B cell (primary cell): ENCODE data around the gene GLRA3. TPM values are rescaled to one million over a fixed set of nuclear protein-coding genes. Genes with fewer than 3 reads are reported as not detected.

Source experiments
- ATAC-seq: fragments of 200-7000 bp; cut with Tn5 transposase; one replicate; pipeline ENCODE4 v1.10.0; 2021; ENCODE audit warnings: low read depth, mild to moderate bottlenecking, moderate number of reproducible peaks, moderate library complexity
- CTCF ChIA-PET: fragments of 350-600 bp; sonication (Branson Sonifier 250); formaldehyde crosslinking; loops from one replicate; lab custom pipeline; 2021; ENCODE audit warnings: antibody characterized with exemption, inconsistent platforms; lab: Charles Lee
- POLR2A ChIA-PET: fragments of 350-600 bp; sonication (Branson Sonifier 250); formaldehyde crosslinking; loops from one replicate; lab custom pipeline; 2021; ENCODE audit warnings: antibody characterized with exemption; lab: Charles Lee
- DNase-seq: peaks from one replicate; pipeline ENCODE4 v3.0.0; 2013
- H2AFZ ChIP-seq: 2 replicates; pipeline ENCODE4 v1.6.1; 2012; ENCODE audit warnings: mild to moderate bottlenecking, low read depth, low read length; ENCODE audit not compliant: insufficient read depth, poor library complexity, severe bottlenecking
- H3K27ac ChIP-seq, 2 donors: 1 replicate in 1 of 2; 2 replicates in 1 of 2; pipeline ENCODE4 v1.5.1; 2012 to 2013; ENCODE audit warnings: low read length in 2 of 2, mild to moderate bottlenecking in 2 of 2, moderate library complexity in 1 of 2
- H3K27me3 ChIP-seq, 4 experiments: fragments of 200-600 bp in 1 of 4; sonication (generic) in 1 of 4; replicated peaks in 1 of 4; 1 replicate in 2 of 4; 2 replicates in 2 of 4; pipeline versions ENCODE4 v1.6.1 to v1.7.0; 2013 to 2016; ENCODE audit warnings: low read length in 3 of 4, mild to moderate bottlenecking in 2 of 4, mixed read lengths in 1 of 4, moderate library complexity in 1 of 4; ENCODE audit not compliant: insufficient read depth in 4 of 4, control insufficient read depth in 3 of 4; ENCODE audit errors: control extremely low read depth in 1 of 4
- H3K36me3 ChIP-seq, 2 experiments: replicated peaks in 1 of 2; 1 replicate in 1 of 2; 2 replicates in 1 of 2; pipeline versions ENCODE4 v1.6.1 to v1.7.1; 2013; ENCODE audit warnings: low read length in 1 of 2; ENCODE audit not compliant: insufficient read depth in 2 of 2, control insufficient read depth in 1 of 2; ENCODE audit errors: control extremely low read depth in 1 of 2, extremely low read depth in 1 of 2
- H3K4me1 ChIP-seq, 2 donors: fragments of 200-600 bp in 1 of 2; sonication (generic) in 1 of 2; 1 replicate in 1 of 2; 2 replicates in 1 of 2; pipeline versions ENCODE4 v1.5.1 to v1.6.1; 2013 to 2017; ENCODE audit warnings: low read length in 2 of 2; ENCODE audit not compliant: control insufficient read depth in 2 of 2, insufficient read depth in 2 of 2
- H3K4me2 ChIP-seq: replicated peaks from 2 replicates; pipeline ENCODE3; 2012; ENCODE audit warnings: mild to moderate bottlenecking, low read depth, low read length; ENCODE audit not compliant: poor library complexity, severe bottlenecking
- H3K4me3 ChIP-seq, 5 experiments: fragments of 200-600 bp in 1 of 5; sonication (generic) in 1 of 5; 1 replicate in 3 of 5; 2 replicates in 2 of 5; pipeline versions ENCODE4 v1.5.1 to v1.7.0; 2011 to 2016; ENCODE audit warnings: low read length in 4 of 5, mild to moderate bottlenecking in 4 of 5, low read depth in 2 of 5, control low read depth in 1 of 5, moderate library complexity in 1 of 5; ENCODE audit not compliant: insufficient read depth in 1 of 5; ENCODE audit errors: control extremely low read depth in 1 of 5, extremely low read depth in 1 of 5
- H3K79me2 ChIP-seq: fragments of 200-600 bp; sonication (generic); one replicate; pipeline ENCODE4 v1.6.0; 2016; ENCODE audit warnings: low read length; ENCODE audit not compliant: control insufficient read depth, insufficient read depth
- H3K9ac ChIP-seq: fragments of 200-600 bp; sonication (generic); 2 replicates; pipeline ENCODE4 v1.6.1; 2017; ENCODE audit warnings: mild to moderate bottlenecking, low read length, moderate library complexity
- H3K9me3 ChIP-seq, 3 donors: one replicate each; pipeline versions ENCODE4 v1.6.1 to v1.7.1; 2013; ENCODE audit warnings: low read length in 2 of 3; ENCODE audit not compliant: control insufficient read depth in 2 of 3, insufficient read depth in 1 of 3; ENCODE audit errors: control extremely low read depth in 1 of 3
- H4K20me1 ChIP-seq: 2 replicates; pipeline ENCODE4 v1.6.0; 2012; ENCODE audit warnings: mild to moderate bottlenecking, low read length; ENCODE audit not compliant: insufficient read depth, control insufficient read depth, poor library complexity, severe bottlenecking
- H3K27ac Mint-ChIP-seq: one replicate; pipeline ENCODE4 v1.8.0; 2021; ENCODE audit warnings: mixed read lengths
- H3K27me3 Mint-ChIP-seq: one replicate; pipeline ENCODE4 v1.8.0; 2021; ENCODE audit warnings: mixed read lengths
- H3K4me1 Mint-ChIP-seq: one replicate; pipeline ENCODE4 v1.8.0; 2021; ENCODE audit warnings: mixed read lengths
- H3K4me3 Mint-ChIP-seq: one replicate; pipeline ENCODE4 v1.8.0; 2021; ENCODE audit warnings: mixed read lengths
- H3K9me3 Mint-ChIP-seq: one replicate; pipeline ENCODE4 v1.8.0; 2022; ENCODE audit warnings: mixed read lengths; ENCODE audit not compliant: insufficient read depth
- EZH2 ChIP-seq: IDR thresholded peaks from 2 replicates; pipeline ENCODE4 v1.6.1; 2012; ENCODE audit warnings: borderline replicate concordance, low read depth, mild to moderate bottlenecking, moderate library complexity, low read length; ENCODE audit not compliant: insufficient read depth, poor library complexity, severe bottlenecking
- WGBS: methylation state at CpG from one replicate; pipeline ENCODE4 v1.1.5; 2013; ENCODE audit warnings: missing lambda C conversion rate; ENCODE audit not compliant: insufficient coverage; 5-methylcytosine and 5-hydroxymethylcytosine counted together
- intact Hi-C: fragments of 100-400 bp; cut with micrococcal nuclease; formaldehyde crosslinking; loops from one replicate; pipeline ENCODE4 v1.10.0; 2022
- polyA plus RNA-seq: library from polyadenylated mRNA; depleted of rRNA; stranded (reverse); fragments of >200 nt; gene quantifications from 2 replicates; pipeline ENCODE4 v1.2.3, GENCODE V29; 2012
- total RNA-seq, 2 donors: library from RNA; stranded (reverse); fragments of 120-200 nt in 1 of 2; gene quantifications; 1 replicate in 1 of 2; 2 replicates in 1 of 2; pipeline versions ENCODE4 v1.2.3 to v1.2.4, GENCODE V29; 2013 to 2022
- TF ChIP-seq, protein P1 (sequence below): fragments of 200-600 bp; IDR thresholded peaks from one replicate; pipeline ENCODE4 v1.8.0; 2022; ENCODE audit warnings: antibody characterized with exemption, mild to moderate bottlenecking

Gene GLRA3
- total and polyA plus RNA-seq, 2 donors (not counting 1 experiment from before 2014, with no cell fraction given) = 0.12 to 0.30 TPM

- H3K4me3 Mint-ChIP-seq = no peak overlapping the region
- CTCF ChIA-PET = no interaction called here
- no peak overlapping the region for H3K4me2 ChIP-seq
- H3K4me1 Mint-ChIP-seq = peaks cover under 1% of the 10 kb centered on the region
- no peak overlapping the region for H2AFZ ChIP-seq
- H3K9me3 ChIP-seq = peaks cover 0 to 1% (median 0%) of the 10 kb centered on the region in 3 donors
- no peak for ATAC-seq
- no peaks in the 10 kb centered on the region for H3K4me1 ChIP-seq
- H3K27ac Mint-ChIP-seq = no peak overlapping the region
- H3K4me3 ChIP-seq = no peak overlapping the region
- no peaks in the 10 kb centered on the region for H3K36me3 ChIP-seq
- no peaks in the 10 kb centered on the region for H4K20me1 ChIP-seq
- no peaks in the 10 kb centered on the region for H3K9me3 Mint-ChIP-seq
- no peak for DNase-seq
- no peaks in the 10 kb centered on the region for H3K27me3 ChIP-seq
- no CpG with 5 or more reads among the region's 2 CpGs for WGBS
- TF ChIP-seq, protein P1, sequence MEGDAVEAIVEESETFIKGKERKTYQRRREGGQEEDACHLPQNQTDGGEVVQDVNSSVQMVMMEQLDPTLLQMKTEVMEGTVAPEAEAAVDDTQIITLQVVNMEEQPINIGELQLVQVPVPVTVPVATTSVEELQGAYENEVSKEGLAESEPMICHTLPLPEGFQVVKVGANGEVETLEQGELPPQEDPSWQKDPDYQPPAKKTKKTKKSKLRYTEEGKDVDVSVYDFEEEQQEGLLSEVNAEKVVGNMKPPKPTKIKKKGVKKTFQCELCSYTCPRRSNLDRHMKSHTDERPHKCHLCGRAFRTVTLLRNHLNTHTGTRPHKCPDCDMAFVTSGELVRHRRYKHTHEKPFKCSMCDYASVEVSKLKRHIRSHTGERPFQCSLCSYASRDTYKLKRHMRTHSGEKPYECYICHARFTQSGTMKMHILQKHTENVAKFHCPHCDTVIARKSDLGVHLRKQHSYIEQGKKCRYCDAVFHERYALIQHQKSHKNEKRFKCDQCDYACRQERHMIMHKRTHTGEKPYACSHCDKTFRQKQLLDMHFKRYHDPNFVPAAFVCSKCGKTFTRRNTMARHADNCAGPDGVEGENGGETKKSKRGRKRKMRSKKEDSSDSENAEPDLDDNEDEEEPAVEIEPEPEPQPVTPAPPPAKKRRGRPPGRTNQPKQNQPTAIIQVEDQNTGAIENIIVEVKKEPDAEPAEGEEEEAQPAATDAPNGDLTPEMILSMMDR = no peak
- no peak for TF ChIP-seq EZH2
- intact Hi-C loops = no loop called here
- no peak overlapping the region for H3K9ac ChIP-seq
- H3K79me2 ChIP-seq = no peaks in the 10 kb centered on the region
- POLR2A ChIA-PET = no interaction called here
- no peak overlapping the region for H3K27ac ChIP-seq
- peaks cover 7% of the 10 kb centered on the region for H3K27me3 Mint-ChIP-seq
These were observed 5.4 kb upstream of the GLRA3 start for GRCh38 chr4:174834477-174834876.

GRCh38 chr4:174826660-174827059, 2.4 kb downstream of the GLRA3 start:
- intact Hi-C loops = no loop called here
- DNase-seq (no peak), ATAC-seq (no peak)
- no peak overlapping the region for H2AFZ ChIP-seq
- H3K9ac ChIP-seq = no peak overlapping the region
- CTCF ChIA-PET = no interaction called here
- H3K27me3 Mint-ChIP-seq = peaks cover 15% of the 10 kb centered on the region
- no peak for TF ChIP-seq EZH2
- TF ChIP-seq, protein P1 = no peak
- no peak overlapping the region for H3K4me2 ChIP-seq
- peaks cover 8% of the 10 kb centered on the region for H3K9me3 Mint-ChIP-seq
- no peaks in the 10 kb centered on the region for H3K79me2 ChIP-seq
- no peaks in the 10 kb centered on the region for H3K36me3 ChIP-seq
- H3K4me3 ChIP-seq = no peak overlapping the region
- no peaks in the 10 kb centered on the region for H4K20me1 ChIP-seq
- POLR2A ChIA-PET = no interaction called here
- peaks cover 0 to 6% (median 1%) of the 10 kb centered on the region in 3 donors for H3K9me3 ChIP-seq
- H3K27ac Mint-ChIP-seq = no peak overlapping the region
- no peak overlapping the region for H3K4me3 Mint-ChIP-seq
- peaks cover 0 to 4% (median 0%) of the 10 kb centered on the region in 4 experiments for H3K27me3 ChIP-seq
- H3K27ac ChIP-seq = no peak overlapping the region
- H3K4me1 Mint-ChIP-seq = peaks cover 8% of the 10 kb centered on the region
- peaks cover 0 to 6% of the 10 kb centered on the region in 2 donors for H3K4me1 ChIP-seq
